ENCODE measurements around the gene DAAM1.

DNA sequence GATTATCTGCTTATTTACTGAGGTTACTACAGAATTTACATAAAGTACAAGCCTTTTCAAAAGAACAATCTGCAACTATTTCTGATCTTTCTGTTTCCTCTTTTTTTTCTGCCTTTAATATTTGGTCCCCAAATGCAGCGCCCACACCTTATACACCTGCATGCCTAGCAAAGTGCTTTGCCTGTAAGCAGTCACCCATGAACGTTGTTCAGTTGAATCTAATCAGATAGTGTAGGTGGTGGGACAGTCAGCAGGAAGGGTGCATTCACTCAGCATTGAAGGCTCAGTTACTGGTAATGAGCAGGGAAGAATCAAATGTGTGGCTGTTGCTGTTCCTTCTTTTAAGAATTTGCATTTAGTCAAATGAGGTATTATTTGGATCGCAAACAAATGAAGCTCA is 168.3 kb downstream of the DAAM1 start:
- TF ChIP-seq, protein P1, sequence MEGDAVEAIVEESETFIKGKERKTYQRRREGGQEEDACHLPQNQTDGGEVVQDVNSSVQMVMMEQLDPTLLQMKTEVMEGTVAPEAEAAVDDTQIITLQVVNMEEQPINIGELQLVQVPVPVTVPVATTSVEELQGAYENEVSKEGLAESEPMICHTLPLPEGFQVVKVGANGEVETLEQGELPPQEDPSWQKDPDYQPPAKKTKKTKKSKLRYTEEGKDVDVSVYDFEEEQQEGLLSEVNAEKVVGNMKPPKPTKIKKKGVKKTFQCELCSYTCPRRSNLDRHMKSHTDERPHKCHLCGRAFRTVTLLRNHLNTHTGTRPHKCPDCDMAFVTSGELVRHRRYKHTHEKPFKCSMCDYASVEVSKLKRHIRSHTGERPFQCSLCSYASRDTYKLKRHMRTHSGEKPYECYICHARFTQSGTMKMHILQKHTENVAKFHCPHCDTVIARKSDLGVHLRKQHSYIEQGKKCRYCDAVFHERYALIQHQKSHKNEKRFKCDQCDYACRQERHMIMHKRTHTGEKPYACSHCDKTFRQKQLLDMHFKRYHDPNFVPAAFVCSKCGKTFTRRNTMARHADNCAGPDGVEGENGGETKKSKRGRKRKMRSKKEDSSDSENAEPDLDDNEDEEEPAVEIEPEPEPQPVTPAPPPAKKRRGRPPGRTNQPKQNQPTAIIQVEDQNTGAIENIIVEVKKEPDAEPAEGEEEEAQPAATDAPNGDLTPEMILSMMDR (IDR thresholded peaks at IDR 0.05) = no peak
- no peak for TF ChIP-seq ETV6 (CRISPR knock-in tag; IDR thresholded peaks at IDR 0.05)
- TF ChIP-seq SOX15 (CRISPR knock-in tag; IDR thresholded peaks at IDR 0.05) = no peak
- no peak for TF ChIP-seq TEAD4 (CRISPR knock-in tag; IDR thresholded peaks at IDR 0.05)
- no peak for TF ChIP-seq CREB1 (CRISPR knock-in tag; IDR thresholded peaks at IDR 0.05)
- no peak for TF ChIP-seq TCF7 (CRISPR knock-in tag; IDR thresholded peaks at IDR 0.05; ENCODE audit: low read depth)
